Glomerular visceral epithelial cell (primary cell): Measurements from ENCODE around the gene DOCK9.
"Not testable (repeated sequence)": the region's sequence is repeated elsewhere in the genome, so short reads cannot be mapped to it uniquely, and the experiment has no call there.

Experiments used
- DNase-seq: peaks from one replicate; pipeline ENCODE4 v3.0.0-alpha.2; 2016; ENCODE audit errors: extremely low spot score

DOCK9 gene

GRCh38 chr13:98916403-98916802 lies 61.5 kb downstream of the DOCK9 start:
- no peak for DNase-seq

- no peak for DNase-seq
Observed at GRCh38 chr13:98915981-98916380, 61.9 kb downstream of the DOCK9 start.

- no peak for DNase-seq
Observed at GRCh38 chr13:98915563-98915962, 62.3 kb downstream of the DOCK9 start.

GRCh38 chr13:98913741-98914140 lies 64.1 kb downstream of the DOCK9 start:
- DNase-seq: no peak

GRCh38 chr13:98912846-98913245 lies 65.0 kb downstream of the DOCK9 start:
- no peak for DNase-seq

GRCh38 chr13:98910501-98910951 lies 67.3 kb downstream of the DOCK9 start:
- DNase-seq: peak; percentile 37

GRCh38 chr13:98909016-98909415 lies 68.8 kb downstream of the DOCK9 start:
- no peak for DNase-seq

- no peak for DNase-seq
Observed at GRCh38 chr13:98906746-98907502, 70.9 kb downstream of the DOCK9 start.

GRCh38 chr13:98905199-98905598 lies 72.7 kb downstream of the DOCK9 start:
- no peak for DNase-seq

GRCh38 chr13:98900442-98900841 lies 77.4 kb downstream of the DOCK9 start:
- no peak for DNase-seq

GRCh38 chr13:98897706-98898105 lies 80.2 kb downstream of the DOCK9 start:
- DNase-seq: no peak

- DNase-seq: no peak
Observed at GRCh38 chr13:98896868-98897144, 81.1 kb downstream of the DOCK9 start.

- DNase-seq: no peak
Observed at GRCh38 chr13:98896083-98896867, 81.6 kb downstream of the DOCK9 start.

GRCh38 chr13:98894814-98895213 lies 83.0 kb downstream of the DOCK9 start:
- DNase-seq: not testable (repeated sequence)

GRCh38 chr13:98893371-98893770 lies 84.5 kb downstream of the DOCK9 start:
- no peak for DNase-seq

- DNase-seq: no peak
Observed at GRCh38 chr13:98892821-98893220, 85.0 kb downstream of the DOCK9 start.

- no peak for DNase-seq
Observed at GRCh38 chr13:98892077-98892476, 85.8 kb downstream of the DOCK9 start.

- no peak for DNase-seq
Observed at GRCh38 chr13:98890925-98891324, 86.9 kb downstream of the DOCK9 start.

GRCh38 chr13:98890186-98890585 lies 87.7 kb downstream of the DOCK9 start:
- DNase-seq: peak; percentile 76

GRCh38 chr13:98889419-98890085 lies 88.3 kb downstream of the DOCK9 start:
- DNase-seq: no peak

- DNase-seq: no peak
Observed at GRCh38 chr13:98888890-98889279, 89.0 kb downstream of the DOCK9 start.

GRCh38 chr13:98888222-98888889 lies 89.5 kb downstream of the DOCK9 start:
- no peak for DNase-seq
